ENCODE results near the gene ADORA2A.

GRCh38 chr22:24444729-24445466, 17.5 kb downstream of the ADORA2A start:
- TF ChIP-seq CREB1 (IDR thresholded peaks at IDR 0.05; ENCODE audit: low read depth), result no peak
- TF ChIP-seq MAX (IDR thresholded peaks at IDR 0.05), result no peak
- TF ChIP-seq YY1 (IDR thresholded peaks at IDR 0.05; ENCODE audit: low read depth), result no peak
- no peak for TF ChIP-seq TAF1 (IDR thresholded peaks at IDR 0.05; ENCODE audit: low read depth)
- TF ChIP-seq TCF12 (IDR thresholded peaks at IDR 0.05; ENCODE audit: low read depth), result no peak
- no peak for TF ChIP-seq EP300 (IDR thresholded peaks at IDR 0.05; ENCODE audit: borderline replicate concordance)
- TF ChIP-seq REST (IDR thresholded peaks at IDR 0.05; ENCODE audit: low read depth), result no peak
- no peak for TF ChIP-seq RAD21 (IDR thresholded peaks at IDR 0.05; ENCODE audit: low read depth)
- no peak for TF ChIP-seq NFIC (IDR thresholded peaks at IDR 0.05)
- no peak for TF ChIP-seq FOXM1 (IDR thresholded peaks at IDR 0.05; ENCODE audit: borderline replicate concordance, low read depth)
- TF ChIP-seq USF1 (IDR thresholded peaks at IDR 0.05), result no peak
